EH (cell line): ENCODE data around the gene ERC2.

Experiments used
- DNase-seq: peaks from one replicate; pipeline ENCODE4 v3.0.0-alpha.2; 2015; ENCODE audit warnings: low read depth

The ERC2 gene

DNA sequence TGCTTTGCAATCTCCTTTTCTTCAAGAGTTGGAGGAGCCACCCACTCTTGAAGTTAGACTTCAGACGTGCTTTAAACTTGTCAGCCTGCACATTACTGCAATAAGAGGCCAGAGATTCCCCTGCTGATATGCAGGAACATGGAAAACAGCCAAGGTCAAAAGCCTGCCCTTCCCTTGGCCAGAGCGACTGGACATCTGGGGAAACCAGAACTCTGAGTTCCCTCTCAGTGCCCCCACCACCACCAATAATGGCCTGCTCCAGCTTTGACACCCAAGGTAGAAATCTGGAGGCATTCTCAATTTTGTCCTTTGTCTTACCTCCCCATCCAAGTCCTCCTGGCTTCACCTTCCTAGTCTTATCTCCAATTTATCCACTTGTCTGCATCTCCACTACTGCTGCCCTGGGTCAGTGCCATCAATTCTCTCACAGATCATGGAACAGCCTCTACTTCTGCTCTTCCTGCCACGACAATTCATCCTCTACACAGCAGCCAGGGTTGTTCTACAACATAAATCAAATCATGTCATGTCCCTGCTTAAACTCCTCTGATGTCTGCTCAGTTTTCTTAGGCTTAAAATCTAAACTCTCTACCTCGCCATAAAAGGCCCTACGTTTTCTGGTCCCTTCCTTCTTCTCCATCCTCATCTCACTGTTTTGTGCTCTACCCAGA, 789.6 kb downstream of the ERC2 start:
- DNase-seq: no peak

DNA sequence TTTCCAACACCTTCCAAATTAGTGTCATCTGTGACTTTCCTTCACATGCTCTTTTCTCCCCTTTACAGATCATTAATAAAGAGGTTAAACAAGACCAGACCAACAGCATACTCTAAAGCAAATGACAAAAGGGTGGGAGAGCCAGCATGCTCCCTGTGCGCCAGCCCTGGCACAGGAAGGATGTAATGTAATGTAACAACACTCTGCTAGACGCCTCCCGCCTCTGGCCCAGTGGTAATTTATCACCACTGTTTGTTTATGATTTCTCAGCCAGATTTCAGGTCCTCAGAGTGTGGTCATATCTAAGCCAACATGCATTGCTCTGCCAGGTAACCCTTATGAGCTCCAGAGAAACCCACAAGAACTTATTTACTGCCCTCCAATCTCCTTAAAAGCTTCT, 791.6 kb downstream of the ERC2 start:
- DNase-seq: no peak

DNA sequence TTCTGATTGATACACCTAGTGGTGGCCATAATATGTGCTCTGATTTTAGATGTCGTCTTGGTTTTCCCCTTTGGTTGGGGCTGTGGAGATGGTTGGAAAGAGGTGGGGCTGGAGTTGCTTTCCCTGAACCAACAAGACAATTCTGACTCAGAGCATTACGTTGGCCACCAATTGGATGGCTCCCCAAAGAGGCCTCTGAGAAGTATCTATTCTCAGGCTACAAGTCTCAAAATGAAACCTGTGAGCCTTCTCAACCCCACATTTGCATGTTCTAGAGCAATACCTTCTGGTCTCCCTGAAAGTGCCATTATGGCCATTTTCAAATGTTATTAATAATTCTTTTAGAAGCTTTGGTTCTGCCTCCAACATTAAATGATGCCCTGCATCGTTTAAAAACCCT, 792.8 kb downstream of the ERC2 start:
- no peak for DNase-seq

DNA sequence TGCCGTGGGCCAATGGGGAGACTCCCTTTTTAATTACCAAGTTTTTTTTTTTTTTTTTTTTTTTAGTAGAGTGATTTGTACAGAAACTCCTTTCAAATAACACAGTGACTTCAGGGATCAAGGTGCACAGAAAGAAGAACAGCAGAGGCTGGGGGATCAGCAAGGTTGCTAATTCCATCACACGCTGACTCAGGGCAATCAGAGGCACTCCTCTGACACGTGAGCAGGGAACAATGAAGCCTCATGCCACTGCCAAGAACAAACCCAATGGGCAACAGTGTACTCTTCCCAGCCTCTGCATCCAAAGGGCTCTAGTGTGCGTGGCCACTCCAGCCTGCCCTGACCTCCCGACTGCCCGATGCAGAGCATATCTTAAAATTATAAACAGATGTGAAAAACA, 794.5 kb downstream of the ERC2 start:
- DNase-seq: no peak

DNA sequence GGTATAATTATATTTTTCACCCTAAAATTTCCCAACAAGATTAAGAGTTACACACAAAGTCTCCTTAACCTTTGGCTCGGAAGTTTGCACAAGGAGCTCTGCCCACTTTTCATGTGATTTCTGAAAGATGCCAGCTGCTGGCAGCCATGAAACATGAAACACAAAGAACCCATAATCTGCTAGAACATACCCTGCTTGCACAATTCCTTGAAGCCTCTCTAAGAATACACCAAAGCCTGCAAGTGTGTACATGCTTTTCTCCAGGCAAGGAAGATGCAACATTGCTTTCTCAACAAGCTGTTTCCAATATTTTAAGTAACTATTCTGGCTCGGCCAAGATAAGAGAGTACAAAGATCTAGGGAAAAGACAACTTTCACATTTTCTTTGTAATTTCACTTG, 799.1 kb downstream of the ERC2 start:
- DNase-seq: no peak

DNA sequence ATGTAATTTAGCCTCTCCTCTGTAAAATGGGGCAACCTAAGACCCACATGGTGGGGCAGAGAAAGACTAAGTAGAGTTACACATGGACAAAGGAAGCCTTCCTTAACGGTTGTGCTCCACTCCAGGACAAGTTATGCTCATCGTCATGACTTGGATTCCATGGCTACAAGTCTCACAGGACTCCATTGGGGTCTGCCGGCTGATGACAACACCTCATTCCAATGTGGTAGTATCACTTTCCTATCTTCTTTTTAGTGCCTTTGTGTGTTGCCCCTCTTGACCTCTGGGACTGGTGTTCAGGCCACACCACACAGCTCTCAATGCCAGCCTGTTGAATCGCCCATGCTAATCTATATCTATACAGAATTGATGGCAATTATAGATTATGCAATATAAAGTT, 799.9 kb downstream of the ERC2 start:
- peak; percentile 76 for DNase-seq

DNA sequence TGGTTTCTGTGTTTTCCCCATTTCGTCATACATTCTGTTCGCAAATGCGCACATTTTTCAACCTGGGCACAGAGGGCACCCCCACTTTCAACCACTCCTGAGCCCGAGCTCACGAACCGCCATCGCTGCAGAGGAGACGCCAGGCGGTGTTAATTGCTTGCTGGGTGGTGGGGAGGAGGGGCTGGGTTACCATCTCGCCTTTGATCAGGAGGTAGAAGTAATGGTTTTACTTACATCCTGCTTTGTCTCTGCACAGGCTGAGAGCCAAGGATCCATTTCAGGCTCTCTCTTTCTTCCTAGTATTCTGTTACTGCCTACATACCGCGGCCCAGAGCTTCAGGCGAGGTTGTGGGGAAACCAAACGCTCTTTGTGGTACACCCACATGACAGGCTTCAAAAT, 803.9 kb downstream of the ERC2 start:
- DNase-seq: no peak

DNA sequence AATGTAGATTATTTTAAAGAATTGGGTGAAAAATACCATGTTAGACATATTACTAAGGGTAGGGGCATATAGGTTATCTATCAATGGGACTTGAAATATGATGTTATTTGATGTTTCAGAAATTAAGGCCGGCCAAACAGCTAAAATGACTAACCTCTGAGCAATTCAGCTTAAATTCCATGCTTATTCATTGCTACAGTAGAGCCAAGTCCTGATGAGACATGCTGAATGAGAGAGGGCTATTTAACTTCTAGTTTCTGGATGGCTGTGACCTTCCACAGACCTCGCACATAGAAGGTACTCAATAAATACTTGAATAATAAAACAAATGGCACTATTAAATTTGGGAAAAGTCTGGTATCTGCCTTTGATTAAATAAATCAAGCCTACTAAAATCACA, 805.6 kb downstream of the ERC2 start:
- DNase-seq: peak; percentile 76

DNA sequence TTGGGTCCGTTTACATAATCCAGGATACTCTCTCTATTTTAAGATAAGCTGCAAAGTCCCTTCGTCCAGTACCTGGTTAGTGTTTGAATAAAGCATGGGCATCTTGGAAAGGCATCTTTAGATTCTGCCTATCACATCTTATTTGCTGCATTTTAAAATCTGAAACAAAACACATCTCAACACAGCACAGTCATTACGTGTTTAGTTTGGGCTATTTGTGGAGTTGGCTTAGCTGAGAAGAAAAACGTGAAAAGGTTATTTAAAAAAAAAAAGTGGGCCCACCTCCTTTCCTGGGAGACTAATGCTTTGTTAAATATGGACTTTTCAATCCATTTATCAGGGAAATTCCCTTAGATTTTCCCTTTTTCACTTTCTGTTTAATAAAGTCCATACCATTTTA, 806.7 kb downstream of the ERC2 start:
- no peak for DNase-seq

DNA sequence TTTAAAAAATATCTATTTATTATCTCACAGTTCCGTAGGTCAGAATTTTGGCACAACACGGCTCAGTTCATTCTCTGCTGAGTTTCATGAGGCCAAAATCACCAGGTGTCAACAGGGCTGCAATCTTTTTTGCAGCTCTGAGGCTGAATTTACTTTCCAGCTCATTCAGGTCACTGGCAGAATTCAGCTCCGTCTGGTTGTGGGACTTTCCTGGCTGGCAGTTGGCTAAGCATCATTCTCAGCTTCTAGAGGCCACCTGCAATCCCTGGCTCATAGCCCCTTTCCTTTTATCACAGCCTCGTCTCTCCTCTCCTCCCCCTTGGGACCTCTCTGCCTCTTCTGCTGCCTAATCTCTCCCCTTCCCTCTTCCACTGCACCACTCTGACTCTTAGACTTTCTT, 807.1 kb downstream of the ERC2 start:
- DNase-seq: no peak

DNA sequence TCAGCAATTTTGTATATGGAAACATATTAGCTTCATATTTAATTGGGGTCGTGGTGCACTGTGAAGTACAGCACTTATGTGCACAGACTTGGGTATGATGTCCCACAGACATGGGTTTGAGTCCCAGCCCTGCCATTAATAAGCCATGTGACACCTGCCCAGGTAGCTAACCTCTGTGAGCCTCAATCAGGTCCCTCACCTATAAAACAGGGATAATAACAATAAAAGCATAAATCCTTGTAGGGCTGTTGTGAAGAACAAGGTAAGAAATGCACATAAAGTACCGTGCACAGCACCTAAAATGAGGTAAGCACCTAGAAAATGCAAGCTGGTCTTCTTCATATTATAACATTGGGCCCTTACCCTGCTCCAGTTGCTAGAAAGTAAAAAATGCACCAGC, 807.6 kb downstream of the ERC2 start:
- DNase-seq: no peak

DNA sequence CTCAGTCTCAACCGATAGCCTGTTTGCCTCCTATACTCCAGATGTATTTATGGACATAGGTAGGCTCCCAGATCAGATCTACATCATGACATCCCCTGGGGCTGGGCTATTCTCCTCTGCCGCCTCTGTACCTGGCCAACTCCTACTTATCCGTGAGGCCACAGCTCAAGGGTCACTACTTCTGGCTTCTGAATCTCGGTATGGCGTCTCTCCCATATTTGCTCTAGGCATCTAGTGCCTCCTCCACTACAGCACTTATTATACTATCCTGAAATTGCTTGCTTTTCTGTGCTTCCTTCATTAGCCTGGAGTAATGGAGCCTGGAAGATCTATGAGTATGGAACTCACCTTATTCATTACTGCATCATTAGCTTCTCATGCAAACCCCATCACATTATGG, 808.6 kb downstream of the ERC2 start:
- no peak for DNase-seq

DNA sequence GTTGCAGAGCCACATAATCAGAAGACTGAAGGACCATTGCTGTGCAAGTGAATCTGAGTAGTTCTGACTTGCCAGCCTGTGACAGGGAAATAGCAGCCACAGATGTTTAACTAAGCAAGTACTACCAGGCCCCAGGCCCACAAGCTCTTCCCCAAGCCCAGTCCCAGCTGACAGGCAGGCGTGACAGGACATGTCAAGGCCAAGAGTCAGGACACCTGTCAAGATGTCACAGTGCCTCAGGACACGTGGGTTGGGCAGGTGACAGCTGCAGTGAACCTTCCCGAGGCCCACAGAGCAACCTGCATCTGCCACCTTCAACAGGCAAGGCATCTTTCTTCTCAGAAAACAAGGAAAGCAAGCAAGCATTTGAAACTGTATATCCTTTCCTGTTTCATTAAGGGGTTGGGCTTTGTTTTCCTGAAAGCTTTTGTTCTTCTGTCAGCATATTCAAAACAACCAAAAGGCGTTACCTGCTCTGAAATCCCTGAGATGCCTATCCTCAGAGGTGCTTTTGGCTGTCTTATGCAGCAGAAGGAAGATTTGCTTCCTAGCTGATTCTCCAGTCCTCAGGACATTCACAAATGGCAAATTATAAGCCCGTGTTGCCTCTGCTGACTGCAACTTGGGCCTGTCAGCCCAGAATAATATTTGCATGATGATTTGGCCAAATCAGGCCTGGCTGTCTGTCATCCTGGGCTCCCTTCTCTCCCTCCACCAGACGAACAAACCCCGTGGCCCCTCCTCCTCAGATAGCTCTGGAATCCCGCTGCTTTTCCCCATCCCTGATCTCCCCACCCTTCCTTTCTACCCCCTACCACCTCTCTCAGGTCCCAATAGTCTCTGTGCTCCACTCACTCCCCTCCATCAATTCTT, 809.3 kb downstream of the ERC2 start:
- DNase-seq: no peak

DNA sequence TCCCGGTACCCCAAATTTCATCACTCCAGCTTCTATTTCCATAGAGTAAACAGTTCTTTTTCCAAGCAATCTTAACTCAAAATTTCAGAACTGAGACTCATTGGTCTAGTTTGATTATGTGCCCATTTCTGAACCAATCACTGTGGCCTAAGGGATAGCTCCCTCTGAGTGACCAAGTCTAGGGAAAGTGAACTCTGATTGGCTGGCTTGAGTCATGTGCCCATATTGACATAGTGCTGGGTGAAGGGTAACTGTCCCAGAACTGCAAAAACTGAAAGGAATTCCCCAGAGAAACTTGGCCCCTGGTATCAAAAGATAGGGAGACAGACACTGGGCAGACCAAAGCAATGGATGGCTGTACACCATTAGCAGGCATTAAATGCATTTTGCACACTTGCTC, 810.0 kb downstream of the ERC2 start:
- DNase-seq: no peak

DNA sequence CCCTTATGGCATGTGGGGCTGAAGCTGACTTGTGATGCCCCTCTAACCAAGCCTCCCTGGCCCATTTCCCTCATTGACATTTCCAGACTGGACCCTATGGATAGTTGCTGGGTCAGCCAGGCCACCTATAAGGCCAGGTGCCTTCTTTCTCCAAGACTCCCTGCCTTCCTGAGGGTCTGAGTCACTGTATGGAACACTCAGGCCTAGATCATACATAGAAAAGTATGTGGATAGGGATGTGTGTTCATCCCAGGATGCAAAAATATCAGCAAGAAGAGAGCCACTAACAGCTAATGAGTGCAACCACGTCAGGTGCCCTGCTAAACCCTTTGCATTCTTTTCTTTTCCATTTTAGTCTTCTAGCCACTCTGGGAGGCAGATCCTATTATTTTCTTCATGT, 812.7 kb downstream of the ERC2 start:
- no peak for DNase-seq

DNA sequence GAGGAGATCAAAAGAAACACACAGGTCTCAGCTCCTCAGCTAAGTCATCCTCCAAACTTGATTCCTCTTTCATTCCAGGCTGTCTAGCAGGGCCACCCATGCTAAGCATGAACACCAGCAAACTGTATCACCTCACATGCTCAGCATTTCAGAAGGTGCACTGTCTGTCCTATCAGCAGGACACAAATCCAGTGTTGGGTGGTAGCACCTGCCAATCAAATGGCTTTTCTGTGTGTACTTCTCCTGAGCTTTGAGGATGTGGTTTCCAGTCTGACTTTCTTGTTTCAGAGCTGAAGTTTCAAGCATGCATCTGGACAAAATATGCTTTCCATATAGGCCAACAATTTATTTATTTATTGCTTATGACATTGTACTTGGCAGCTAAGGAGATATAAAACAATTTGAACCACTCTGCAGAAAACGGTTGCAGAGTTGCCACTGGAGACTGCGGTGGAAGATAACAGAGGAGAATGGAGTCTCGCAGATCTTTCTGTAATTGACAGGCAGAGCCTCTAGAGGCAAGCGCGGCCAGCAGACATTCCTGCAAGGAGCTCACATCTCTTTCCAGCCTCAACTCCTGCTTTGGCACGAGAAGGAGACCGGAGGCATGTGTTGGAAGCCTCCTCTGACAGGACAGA, 814.0 kb downstream of the ERC2 start:
- DNase-seq: no peak

DNA sequence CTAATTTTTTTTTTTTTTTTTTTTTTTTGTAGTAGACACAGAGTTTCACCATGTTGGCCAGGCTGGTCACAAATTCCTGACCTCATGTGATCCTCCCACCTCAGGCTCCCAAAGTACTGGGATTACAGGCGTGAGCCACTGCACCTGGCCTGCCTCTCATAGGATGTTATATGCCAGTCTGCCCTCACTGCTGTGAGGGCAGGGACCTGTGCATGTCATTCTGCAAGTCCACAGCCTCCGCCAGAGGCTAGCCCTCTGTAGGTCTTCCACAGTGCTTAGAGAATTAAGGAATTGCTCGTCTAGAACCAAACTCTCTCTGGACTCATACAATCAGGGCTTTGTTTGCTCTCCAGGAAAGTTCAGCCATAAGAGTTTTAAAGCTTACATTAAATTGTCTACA, 817.3 kb downstream of the ERC2 start:
- no peak for DNase-seq

DNA sequence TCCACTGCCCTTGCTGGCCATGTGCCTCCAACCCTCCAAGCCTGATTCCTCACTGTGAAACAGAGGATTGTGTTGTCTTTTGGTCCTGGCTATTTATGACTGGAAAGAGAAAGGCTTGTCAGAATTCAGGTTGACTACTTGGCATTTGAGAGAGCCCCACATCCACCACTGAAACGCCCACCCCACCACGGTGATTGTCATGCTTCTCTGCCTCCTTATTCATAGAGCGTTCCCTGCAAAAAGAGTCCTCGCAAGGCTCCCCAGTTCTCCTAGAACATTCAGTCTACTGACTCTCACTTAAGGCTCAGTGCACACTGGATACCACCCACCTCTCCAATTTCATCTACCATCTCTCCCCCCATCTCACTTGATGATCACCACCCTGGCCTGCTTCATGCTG, 818.3 kb downstream of the ERC2 start:
- no peak for DNase-seq

DNA sequence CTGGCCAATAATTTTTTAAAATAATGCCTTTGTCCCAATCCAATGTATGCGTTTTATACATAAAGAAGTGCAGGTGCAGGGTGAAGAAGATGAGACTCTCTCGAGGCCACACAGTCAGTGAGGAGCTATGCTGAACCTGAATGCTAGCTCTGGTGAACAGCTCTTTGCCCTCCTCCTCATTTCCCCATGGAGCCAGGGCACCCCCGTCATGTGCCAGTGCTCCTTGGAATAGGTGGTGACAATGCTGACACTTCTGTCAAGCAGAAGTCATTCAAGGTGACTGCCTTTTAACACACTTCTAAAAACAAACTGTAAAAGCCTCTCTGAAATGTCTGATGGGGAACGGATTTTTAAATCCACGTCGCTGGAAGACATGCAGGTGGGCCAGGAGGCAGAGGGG, 818.7 kb downstream of the ERC2 start:
- DNase-seq: no peak

DNA sequence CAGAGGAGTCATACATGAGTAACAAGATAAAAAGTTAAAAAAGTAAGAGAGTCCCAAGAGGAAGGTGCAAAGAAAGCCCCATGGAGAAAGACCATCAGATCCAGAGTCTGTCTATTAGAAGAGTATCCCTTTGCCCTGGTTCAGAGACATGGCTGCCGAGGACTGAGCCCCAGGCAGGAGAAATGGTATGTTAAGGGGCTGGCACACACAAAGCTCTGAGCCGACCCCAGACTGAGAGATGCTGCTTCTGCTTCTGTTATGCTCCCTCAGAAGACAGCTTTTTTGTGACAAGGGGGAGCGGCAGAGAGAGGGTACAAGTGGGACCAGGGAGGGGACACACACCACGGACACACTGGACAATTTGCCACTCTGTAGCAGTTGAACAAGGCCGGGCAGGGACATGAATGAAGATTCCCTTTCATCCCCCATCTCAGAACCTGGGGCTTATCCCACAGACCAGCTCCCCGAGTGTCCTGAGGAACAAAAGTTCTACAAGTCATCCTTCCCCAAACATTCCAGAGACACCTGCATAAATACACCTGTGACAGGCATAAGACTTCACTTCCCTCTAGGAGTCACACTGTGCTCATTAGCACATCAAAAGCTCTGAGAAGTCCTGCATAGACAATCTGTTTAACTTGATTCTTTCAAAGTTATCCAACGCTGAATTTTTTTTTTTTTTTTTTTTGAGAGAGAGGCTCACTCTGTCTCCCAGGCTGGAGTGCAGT, 819.5 kb downstream of the ERC2 start:
- DNase-seq: no peak

DNA sequence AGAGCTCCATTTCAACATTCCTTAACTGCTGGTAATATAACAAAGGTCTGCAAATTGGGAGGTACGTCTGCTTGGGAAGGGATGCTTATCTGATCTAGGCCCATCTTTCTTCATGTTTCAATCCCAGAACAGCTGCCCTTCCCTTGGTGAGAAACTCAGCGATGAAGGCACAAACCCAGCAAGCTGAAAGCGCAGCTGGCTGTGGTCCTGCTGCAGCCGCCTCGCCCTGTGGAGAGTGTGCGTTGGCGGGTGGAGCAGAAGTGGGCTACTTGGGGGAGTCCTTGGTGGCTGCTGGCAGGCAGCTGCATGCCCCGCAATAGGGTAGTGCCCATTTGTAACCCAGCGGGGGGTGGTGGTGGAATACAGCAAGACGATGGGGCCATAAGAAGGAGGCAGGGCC, 820.6 kb downstream of the ERC2 start:
- no peak for DNase-seq

DNA sequence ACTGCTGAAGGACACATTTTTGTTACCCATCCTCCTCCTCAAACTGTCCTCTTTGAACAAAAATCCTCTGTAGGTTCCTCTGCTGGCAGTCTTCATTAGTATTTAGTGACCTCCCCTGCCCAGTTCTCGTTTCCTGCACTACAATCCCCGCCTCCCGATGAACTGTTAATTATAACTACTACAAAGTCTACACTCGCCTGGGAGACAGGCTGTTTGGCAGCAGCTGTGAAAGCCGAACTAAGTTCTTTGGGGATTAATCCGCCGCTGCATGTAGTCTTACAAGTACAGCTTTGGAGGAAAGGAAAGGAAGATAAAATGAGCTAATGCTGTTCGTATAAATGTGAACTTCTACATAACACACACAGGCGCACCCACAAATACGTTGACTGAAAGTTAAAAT, 821.2 kb downstream of the ERC2 start:
- DNase-seq: no peak

DNA sequence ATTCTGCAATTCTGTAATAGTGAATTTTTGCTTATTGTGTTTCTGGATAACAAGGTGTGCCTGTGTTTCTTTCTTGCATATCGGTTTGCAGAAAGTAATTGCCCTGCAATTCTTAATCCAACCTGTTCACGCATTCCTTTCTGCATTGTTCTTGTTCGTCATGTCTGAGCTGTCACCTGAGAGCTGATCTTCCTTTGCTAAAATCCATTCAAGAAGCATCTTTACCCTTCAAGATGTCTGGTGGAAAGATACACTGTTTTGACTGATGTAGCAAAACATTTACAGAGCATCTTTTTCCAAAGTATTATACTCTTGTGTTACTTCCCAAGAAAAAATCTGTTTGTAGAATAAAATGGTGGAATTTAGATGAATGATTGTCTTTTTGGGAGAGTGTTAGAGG, 822.1 kb downstream of the ERC2 start:
- DNase-seq: no peak
